GM12872 (cell line): ENCODE measurements around the gene EZH1.

ENCODE experiments used
- TF ChIP-seq, protein P1 (sequence below): IDR thresholded peaks from 3 replicates; pipeline ENCODE4 v1.5.1; 2011; ENCODE audit warnings: low read depth, mild to moderate bottlenecking, low read length, moderate library complexity; ENCODE audit not compliant: insufficient read depth

Gene EZH1

GRCh38 chr17:42783062-42783790 is 38.4 kb upstream of the EZH1 start:
- TF ChIP-seq, protein P1, sequence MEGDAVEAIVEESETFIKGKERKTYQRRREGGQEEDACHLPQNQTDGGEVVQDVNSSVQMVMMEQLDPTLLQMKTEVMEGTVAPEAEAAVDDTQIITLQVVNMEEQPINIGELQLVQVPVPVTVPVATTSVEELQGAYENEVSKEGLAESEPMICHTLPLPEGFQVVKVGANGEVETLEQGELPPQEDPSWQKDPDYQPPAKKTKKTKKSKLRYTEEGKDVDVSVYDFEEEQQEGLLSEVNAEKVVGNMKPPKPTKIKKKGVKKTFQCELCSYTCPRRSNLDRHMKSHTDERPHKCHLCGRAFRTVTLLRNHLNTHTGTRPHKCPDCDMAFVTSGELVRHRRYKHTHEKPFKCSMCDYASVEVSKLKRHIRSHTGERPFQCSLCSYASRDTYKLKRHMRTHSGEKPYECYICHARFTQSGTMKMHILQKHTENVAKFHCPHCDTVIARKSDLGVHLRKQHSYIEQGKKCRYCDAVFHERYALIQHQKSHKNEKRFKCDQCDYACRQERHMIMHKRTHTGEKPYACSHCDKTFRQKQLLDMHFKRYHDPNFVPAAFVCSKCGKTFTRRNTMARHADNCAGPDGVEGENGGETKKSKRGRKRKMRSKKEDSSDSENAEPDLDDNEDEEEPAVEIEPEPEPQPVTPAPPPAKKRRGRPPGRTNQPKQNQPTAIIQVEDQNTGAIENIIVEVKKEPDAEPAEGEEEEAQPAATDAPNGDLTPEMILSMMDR, result no peak

GRCh38 chr17:42782166-42783061 is 37.6 kb upstream of the EZH1 start:
- TF ChIP-seq, protein P1, result no peak

- TF ChIP-seq, protein P1, result no peak
Observed at GRCh38 chr17:42781639-42782165, 36.9 kb upstream of the EZH1 start.

DNA sequence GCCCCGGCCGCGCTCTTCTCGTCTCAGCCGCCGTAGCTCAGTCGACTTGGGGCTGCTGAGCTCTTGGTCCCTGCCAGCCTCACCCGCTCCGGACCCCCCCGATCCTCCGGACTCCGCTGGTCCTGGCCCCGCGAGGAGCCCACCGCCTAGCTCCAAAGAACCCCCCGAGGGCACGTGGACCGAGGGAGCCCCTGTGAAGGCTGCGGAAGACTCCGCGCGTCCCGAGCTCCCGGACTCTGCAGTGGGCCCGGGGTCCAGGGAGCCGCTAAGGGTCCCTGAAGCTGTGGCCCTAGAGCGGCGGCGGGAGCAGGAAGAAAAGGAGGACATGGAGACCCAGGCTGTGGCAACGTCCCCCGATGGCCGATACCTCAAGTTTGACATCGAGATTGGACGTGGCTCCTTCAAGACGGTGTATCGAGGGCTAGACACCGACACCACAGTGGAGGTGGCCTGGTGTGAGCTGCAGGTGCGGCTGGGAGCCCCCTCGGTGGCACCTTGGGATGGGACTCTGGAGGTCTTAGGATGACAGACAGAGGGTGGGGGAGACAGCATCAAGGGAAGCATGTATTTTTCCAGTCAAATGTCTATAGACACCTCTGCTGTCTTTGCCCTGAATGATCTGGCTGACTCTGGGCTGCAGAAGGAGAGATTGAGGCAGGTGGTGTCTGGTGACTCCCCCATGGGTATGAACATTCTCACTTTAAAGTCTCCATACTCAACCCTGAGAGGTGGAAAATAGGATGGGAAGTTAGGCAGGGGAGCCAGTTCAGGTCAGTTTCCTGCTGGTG is 36.2 kb upstream of the EZH1 start:
- TF ChIP-seq, protein P1, result no peak

GRCh38 chr17:42779936-42780850 is 35.4 kb upstream of the EZH1 start, which contains the start of gene WNK4:
Gene WNK4, plus strand, starts transcription at chr17:42780610. Its CDS starts 89 bp downstream, at chr17:42780699.
- TF ChIP-seq, protein P1, result no peak

- TF ChIP-seq, protein P1, result no peak
Observed at GRCh38 chr17:42779304-42779935, 34.6 kb upstream of the EZH1 start.
